Uterus (tissue), 2 donors: ENCODE results near the gene TNNI3K.

ENCODE experiments used
- CTCF ChIP-seq, 4 experiments: fragments of 200-600 bp in 2 of 4; fragments of 450-650 bp in 2 of 4; sonication (generic) in 2 of 4; IDR thresholded peaks; one replicate each; pipeline ENCODE4 v1.5.1; 2016 to 2019; ENCODE audit warnings: antibody characterized with exemption in 4 of 4, mild to moderate bottlenecking in 2 of 4, moderate library complexity in 1 of 4
- POLR2A ChIP-seq, 2 donors: fragments of 450-650 bp; IDR thresholded peaks; one replicate each; pipeline ENCODE4 v1.6.1; 2016; ENCODE audit warnings: antibody characterized with exemption in 2 of 2, mild to moderate bottlenecking in 1 of 2, moderate library complexity in 1 of 2

GRCh38 chr1:74388855-74389254 is 153.7 kb downstream of the TNNI3K start:
- TF ChIP-seq CTCF (IDR thresholded peaks at IDR 0.05) (no peak), POLR2A (IDR thresholded peaks at IDR 0.05) (no peak)
